Lower lobe of right lung (tissue), 2 donors: ENCODE measurements around the gene NHERF1. TPM values are rescaled to one million over a fixed set of nuclear protein-coding genes. Genes with fewer than 3 reads are reported as not detected.

Experiments used
- ATAC-seq, 2 donors: fragments of 200-7000 bp; cut with Tn5 transposase; one replicate each; pipeline ENCODE4 v1.9.1; 2020 to 2022; ENCODE audit warnings: mild to moderate bottlenecking in 2 of 2, moderate library complexity in 2 of 2
- DNase-seq: peaks from one replicate; pipeline ENCODE4 v3.0.0-alpha.2; 2020
- H3K27ac ChIP-seq: fragments of 200-600 bp; one replicate; pipeline ENCODE4 v1.8.0; 2022
- H3K27me3 ChIP-seq: fragments of 200-600 bp; one replicate; pipeline ENCODE4 v1.8.0; 2022; ENCODE audit warnings: low read depth
- H3K36me3 ChIP-seq: fragments of 200-600 bp; one replicate; pipeline ENCODE4 v1.8.0; 2022; ENCODE audit warnings: mild to moderate bottlenecking
- H3K4me1 ChIP-seq: fragments of 200-600 bp; one replicate; pipeline ENCODE4 v1.8.0; 2022
- H3K4me3 ChIP-seq: fragments of 200-600 bp; one replicate; pipeline ENCODE4 v1.8.0; 2022; ENCODE audit warnings: mild to moderate bottlenecking
- H3K9me3 ChIP-seq: fragments of 200-600 bp; one replicate; pipeline ENCODE4 v1.8.0; 2022
- intact Hi-C: fragments of 100-400 bp; cut with DNase I; formaldehyde crosslinking; loops from one replicate; pipeline ENCODE4 v1.11.0; 2022
- total RNA-seq: library from RNA; stranded (reverse); fragmentation: NEBNext Ultra II Directional; extraction: Animal tissue kit (Norgen Biotek cat#: 25700); gene quantifications from one replicate; pipeline ENCODE4 v1.2.1, GENCODE V29; 2021
- TF ChIP-seq, protein P1 (sequence below): fragments of 200-600 bp; IDR thresholded peaks from one replicate; pipeline ENCODE4 v1.8.0; 2022; ENCODE audit warnings: antibody characterized with exemption, mild to moderate bottlenecking
- donor health status: DM: no; HTN: yes; CAD: no; lungs with severe emphysema.

The NHERF1 gene
- total RNA-seq, 1 donor from 2014 or later = 35.7 TPM

DNA sequence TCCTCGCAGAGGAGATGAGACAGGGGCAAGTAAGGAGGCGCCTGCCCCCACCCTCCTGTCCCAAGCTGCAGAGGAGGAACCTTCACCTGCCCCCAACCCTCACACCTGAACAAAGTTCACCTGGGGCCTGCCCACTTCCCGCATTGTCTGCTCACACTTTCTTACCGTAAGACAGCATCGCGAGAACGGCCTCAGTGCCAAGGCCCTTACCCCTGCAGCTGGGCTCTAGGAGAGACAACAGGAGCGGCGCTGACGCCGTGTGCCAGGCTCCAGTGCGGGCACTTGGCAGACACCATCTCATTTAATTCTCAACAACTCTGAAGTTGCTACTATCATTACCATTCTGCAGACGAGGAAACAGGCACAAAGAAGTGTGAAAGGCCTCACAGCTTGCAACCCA, 23.6 kb downstream of the NHERF1 start:
- no peak overlapping the region for H3K4me3 ChIP-seq
- H3K4me1 ChIP-seq = peaks cover 32% of the 10 kb centered on the region
- ATAC-seq (no peak), DNase-seq (no peak)
- H3K36me3 ChIP-seq = peaks cover 64% of the 10 kb centered on the region
- TF ChIP-seq, protein P1, sequence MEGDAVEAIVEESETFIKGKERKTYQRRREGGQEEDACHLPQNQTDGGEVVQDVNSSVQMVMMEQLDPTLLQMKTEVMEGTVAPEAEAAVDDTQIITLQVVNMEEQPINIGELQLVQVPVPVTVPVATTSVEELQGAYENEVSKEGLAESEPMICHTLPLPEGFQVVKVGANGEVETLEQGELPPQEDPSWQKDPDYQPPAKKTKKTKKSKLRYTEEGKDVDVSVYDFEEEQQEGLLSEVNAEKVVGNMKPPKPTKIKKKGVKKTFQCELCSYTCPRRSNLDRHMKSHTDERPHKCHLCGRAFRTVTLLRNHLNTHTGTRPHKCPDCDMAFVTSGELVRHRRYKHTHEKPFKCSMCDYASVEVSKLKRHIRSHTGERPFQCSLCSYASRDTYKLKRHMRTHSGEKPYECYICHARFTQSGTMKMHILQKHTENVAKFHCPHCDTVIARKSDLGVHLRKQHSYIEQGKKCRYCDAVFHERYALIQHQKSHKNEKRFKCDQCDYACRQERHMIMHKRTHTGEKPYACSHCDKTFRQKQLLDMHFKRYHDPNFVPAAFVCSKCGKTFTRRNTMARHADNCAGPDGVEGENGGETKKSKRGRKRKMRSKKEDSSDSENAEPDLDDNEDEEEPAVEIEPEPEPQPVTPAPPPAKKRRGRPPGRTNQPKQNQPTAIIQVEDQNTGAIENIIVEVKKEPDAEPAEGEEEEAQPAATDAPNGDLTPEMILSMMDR = no peak
- H3K9me3 ChIP-seq = no peaks in the 10 kb centered on the region
- H3K27me3 ChIP-seq = no peaks in the 10 kb centered on the region
- no peak overlapping the region for H3K27ac ChIP-seq
- intact Hi-C loops = no loop called here

DNA sequence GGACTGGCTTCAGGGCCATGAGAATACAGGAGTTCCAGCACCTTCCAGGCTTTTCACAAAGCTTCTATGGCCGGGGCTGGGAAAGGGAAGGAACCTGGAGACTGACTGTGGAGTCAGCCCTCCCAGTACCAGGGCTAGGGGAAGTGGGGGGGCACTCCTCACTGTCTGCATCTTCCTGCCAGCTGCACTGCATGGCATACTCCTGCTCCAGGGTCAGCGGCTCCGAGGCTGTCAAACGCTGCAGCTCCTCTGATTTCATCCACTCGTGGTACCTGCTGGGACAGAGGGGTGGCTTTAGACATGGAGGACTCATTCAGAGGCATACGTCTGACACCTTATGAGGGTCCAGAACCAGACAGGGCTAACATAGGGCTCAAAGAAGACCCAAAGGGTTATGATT, 25.0 kb downstream of the NHERF1 start:
- DNase-seq (no peak), ATAC-seq (no peak)
- H3K4me3 ChIP-seq = no peak overlapping the region
- no peaks in the 10 kb centered on the region for H3K27me3 ChIP-seq
- H3K4me1 ChIP-seq = peaks cover 37% of the 10 kb centered on the region
- TF ChIP-seq, protein P1 = no peak
- H3K36me3 ChIP-seq = peaks cover 56% of the 10 kb centered on the region
- intact Hi-C loops = no loop called here
- H3K27ac ChIP-seq = no peak overlapping the region
- H3K9me3 ChIP-seq = no peaks in the 10 kb centered on the region

DNA sequence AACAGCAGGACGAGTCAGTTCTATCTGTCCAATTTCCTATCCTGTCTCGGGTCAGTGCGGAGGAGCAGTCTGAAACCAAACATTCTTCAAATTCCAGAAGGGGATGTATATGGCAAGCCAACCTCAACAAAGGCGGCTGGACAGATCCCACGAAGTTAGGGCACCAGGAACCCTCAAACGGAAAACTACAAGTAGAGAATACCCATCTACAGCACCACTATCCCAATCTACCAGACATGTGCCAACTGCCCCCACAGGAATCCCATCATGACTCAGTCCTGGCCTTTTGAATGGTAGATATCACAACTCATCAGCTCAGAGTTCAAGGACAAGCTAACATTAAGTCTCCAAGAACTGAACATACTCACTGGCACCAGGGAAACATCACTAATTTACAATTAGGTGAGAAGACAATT, 25.5 kb downstream of the NHERF1 start:
- intact Hi-C loops = no loop called here
- H3K36me3 ChIP-seq = peaks cover 51% of the 10 kb centered on the region
- no peak overlapping the region for H3K27ac ChIP-seq
- TF ChIP-seq, protein P1 = no peak
- H3K9me3 ChIP-seq = no peaks in the 10 kb centered on the region
- H3K4me1 ChIP-seq = peaks cover 40% of the 10 kb centered on the region
- DNase-seq (no peak), ATAC-seq (no peak)
- no peaks in the 10 kb centered on the region for H3K27me3 ChIP-seq
- no peak overlapping the region for H3K4me3 ChIP-seq

DNA sequence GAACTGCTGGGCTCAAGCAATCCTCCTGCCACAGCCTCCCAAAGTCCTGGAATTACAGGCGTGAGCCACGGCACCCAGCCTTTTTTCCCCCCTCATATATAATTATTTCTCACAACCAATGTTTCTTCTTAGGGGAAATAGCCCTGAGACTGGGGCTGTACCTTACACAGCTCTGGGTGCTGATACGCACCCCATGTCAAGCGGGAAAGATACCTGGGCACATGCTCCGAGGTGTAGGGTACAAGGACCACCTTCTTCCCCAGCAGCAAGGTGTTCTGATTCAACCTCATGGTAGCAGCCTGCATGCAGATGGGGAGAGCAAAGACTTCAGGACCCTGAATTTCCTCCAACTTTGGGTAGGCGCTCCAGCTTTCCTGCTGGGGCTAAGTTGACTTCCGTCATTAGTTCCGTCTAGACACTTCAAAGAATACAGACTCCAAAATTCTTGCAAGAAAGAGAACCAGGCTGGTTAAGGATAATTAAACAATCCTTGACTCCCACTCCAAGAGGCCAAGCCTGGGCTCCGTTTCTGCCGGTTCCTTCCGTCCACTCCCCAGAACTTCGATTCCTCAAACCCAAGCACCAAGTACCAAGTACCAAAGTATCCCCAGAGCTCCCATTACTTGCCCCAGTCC, 27.1 kb downstream of the NHERF1 start:
- H3K4me1 ChIP-seq = peaks cover 54% of the 10 kb centered on the region
- intact Hi-C loops = no loop called here

DNA sequence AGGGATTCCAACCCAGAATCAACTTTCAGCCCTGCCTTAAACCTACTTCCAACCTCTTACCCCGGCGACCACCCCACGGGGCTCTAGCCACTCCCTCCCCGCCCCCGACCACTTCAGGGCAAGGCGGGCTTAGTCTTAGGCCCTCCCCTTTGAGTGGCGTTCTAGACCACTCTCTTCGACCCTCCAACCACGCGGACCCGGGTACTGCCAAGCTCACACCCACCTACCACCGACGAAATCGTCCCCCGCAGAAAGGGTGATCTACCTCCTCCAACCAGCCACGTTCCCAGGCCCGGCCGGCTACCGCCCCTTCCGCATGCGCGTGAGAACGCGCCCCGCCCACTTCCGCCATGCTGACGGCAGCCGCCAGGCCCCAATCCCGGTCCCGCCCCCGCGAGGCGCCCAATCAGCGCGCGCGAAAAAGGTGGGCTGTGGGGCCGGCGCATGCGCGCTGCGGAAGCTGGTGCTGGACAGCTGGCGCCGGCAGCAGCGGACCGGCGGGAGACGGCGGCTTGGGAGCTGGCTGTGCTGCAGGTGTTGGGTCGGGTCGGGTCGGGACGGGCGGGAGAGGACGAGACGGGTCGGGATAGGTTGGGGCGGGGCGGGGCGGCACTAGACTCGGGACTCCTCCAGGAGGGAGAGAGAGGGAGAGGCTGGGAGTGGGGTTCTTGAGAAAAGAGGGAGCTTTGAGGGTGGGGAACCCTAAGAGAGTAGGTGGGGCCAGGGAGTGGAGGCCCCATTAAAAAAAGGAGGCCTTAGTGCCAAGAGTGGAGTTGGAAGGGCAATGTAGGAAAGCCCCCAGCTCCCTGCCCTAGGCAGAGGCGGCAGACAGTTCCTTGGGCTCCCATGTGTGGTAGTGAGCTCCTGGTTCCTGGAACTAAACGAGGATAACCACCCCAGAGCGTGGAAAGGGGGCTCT, 27.9 kb downstream of the NHERF1 start, which contains the start of gene NAT9:
Gene NAT9 (minus strand): TSS at position 302 of the 919 bp plus-strand sequence. CDS start 647 bp downstream, outside the sequence.
- DNase-seq = peak; percentile 98
- Histone ChIP-seq H3K27me3 (no peaks in the 10 kb centered on the region), H3K4me3 (peak within 1 kb of the TSS; percentile 92), H3K4me1 (peaks cover 62% of the 10 kb centered on the region), H3K9me3 (no peaks in the 10 kb centered on the region), H3K36me3 (peaks cover 31% of the 10 kb centered on the region), H3K27ac (peak within 1 kb of the TSS; percentile 78)
- peak; percentile 95 to 97 for ATAC-seq
- intact Hi-C loops = no loop called here
- TF ChIP-seq, protein P1 = no peak

More for the DNA sequence above, 27.1 kb downstream of the NHERF1 start:
- H3K27me3 ChIP-seq = no peaks in the 10 kb centered on the region
- no peak for ATAC-seq
- H3K9me3 ChIP-seq = no peaks in the 10 kb centered on the region
- H3K27ac ChIP-seq = peak overlapping the region; percentile 78
- H3K36me3 ChIP-seq = peaks cover 39% of the 10 kb centered on the region
- TF ChIP-seq, protein P1 = no peak
- H3K4me3 ChIP-seq = peak overlapping the region; percentile 92
- no peak for DNase-seq
